Measurements from ENCODE around the gene KLK14.

Gene KLK14

DNA sequence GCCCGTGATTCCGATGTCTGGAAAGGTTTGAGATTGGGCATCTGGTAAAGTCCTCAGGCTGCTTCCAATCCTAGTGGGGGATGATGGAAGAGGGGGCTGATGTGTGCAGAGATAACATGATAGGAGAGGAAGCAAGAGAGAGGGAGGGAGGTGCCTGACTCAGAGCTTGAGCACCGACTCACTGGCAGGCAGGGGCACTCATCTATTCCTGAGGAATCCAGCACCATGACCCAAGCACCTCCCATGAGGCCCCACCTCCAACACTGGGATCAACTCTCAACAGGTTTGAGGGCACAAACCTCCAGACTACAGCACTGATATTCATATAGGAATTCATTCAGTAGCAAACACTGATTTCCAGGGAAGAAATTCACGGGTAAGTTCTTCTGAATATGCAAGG, 36.4 kb upstream of the KLK14 start:
- Mint-ChIP-seq H3K4me1 (peaks cover 35% of the 10 kb centered on the region), H3K27ac (peak overlapping the region in 1 of 2 donors; percentile 1)

GRCh38 chr19:51116736-51117286, 34.1 kb upstream of the KLK14 start:
- Mint-ChIP-seq H3K4me1 (peaks cover 12% of the 10 kb centered on the region), H3K27ac (no peak overlapping the region)
- ATAC-seq: peak; percentile 61

More for the DNA sequence above, 36.4 kb upstream of the KLK14 start:
- no peak for DNase-seq
- H3K27me3 Mint-ChIP-seq: no peaks in the 10 kb centered on the region
- no peak overlapping the region for H3K4me3 Mint-ChIP-seq
- no peaks in the 10 kb centered on the region for H3K9me3 Mint-ChIP-seq
- ATAC-seq: no peak

DNA sequence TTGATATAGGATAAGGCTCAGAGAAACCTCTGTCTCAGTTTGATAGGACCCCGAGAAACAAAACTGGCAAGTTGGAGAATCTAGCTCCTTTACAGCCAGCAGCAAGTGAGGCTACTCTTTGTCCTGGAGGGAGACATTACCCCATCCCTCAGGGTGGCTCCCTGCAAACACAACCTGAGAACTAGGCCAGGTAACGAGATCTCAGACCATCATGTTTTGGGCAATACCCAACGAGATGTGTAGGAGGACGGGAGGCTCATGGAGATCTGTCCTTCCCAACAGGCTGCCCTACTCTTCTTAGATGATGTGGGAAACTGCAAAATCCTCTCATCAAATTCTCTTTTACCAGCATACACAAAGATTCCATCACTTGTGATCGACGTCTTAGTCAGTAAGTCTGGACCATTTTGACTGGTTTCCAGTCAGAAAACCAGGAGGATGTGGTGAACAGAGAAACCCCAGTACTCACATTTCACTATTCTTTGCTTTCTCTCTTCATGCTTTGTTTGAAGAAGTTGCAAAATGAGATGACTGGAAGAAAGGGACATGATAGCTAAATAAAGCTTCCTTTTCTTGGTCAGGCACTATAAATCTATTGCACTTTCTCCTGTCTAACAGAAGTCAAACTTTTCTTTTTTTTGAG, 31.5 kb upstream of the KLK14 start:
- peak overlapping the region in 1 of 2 donors; percentile 26 for H3K4me3 Mint-ChIP-seq
- H3K27me3 Mint-ChIP-seq: no peaks in the 10 kb centered on the region
- peak overlapping the region in 1 of 2 donors; percentile 44 for H3K27ac Mint-ChIP-seq
- no peaks in the 10 kb centered on the region for H3K4me1 Mint-ChIP-seq
- no peaks in the 10 kb centered on the region for H3K9me3 Mint-ChIP-seq
- ATAC-seq: peak; percentile 96
- peak in 1 of 2 donors; percentile 48 for DNase-seq

More at GRCh38 chr19:51116736-51117286, 34.1 kb upstream of the KLK14 start:
- H3K27me3 Mint-ChIP-seq: no peaks in the 10 kb centered on the region
- no peaks in the 10 kb centered on the region for H3K9me3 Mint-ChIP-seq
- H3K4me3 Mint-ChIP-seq: no peak overlapping the region
- DNase-seq: peak in 1 of 2 donors; percentile 42

DNA sequence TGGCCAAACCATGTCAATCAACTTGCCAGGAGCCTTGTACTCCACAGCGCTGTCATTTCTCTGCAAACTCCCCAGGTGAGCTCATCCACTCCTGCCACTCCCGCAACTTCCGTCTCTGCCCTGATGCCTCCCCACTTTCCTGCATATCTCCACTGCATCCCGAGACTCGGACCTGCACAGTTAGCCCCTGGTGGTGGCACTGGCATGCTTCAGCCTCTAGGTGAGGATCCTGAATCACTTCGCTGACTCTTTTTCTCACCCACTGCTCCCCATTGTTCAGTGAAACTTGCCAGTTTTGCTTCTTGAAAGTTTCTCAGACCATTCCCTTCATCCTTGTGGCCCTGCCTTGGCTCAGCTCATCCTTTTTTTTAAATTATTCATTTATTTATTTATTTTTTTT, 28.9 kb upstream of the KLK14 start:
- peaks cover 21% of the 10 kb centered on the region for H3K4me1 Mint-ChIP-seq
- H3K27ac Mint-ChIP-seq: no peak overlapping the region
- H3K27me3 Mint-ChIP-seq: no peaks in the 10 kb centered on the region
- no peaks in the 10 kb centered on the region for H3K9me3 Mint-ChIP-seq
- ATAC-seq: no peak
- no peak overlapping the region for H3K4me3 Mint-ChIP-seq
- DNase-seq: no peak

- Mint-ChIP-seq H3K4me1 (peaks cover 29% of the 10 kb centered on the region), H3K9me3 (no peaks in the 10 kb centered on the region), H3K27me3 (no peaks in the 10 kb centered on the region), H3K4me3 (no peak overlapping the region), H3K27ac (no peak overlapping the region)
- DNase-seq (no peak), ATAC-seq (no peak)
Measured at GRCh38 chr19:51110666-51110971, 27.9 kb upstream of the KLK14 start.

DNA sequence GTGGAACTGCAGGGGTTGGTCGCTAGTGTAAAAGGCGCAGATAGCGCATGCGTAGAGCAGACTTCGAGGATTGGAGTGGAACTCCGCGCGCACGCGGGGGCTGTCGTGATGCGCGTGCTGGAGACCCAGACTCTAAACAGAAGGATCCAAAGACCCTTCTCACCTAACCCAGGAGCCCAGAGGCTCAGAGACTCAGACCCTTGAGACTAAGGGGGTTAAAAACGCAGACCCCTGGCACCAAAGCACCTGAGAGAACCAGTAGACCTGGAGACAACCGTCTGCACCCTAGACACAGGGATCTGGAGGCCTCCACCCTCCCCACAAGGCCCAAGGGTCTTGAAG, 26.1 kb upstream of the KLK14 start:
- peaks cover 44% of the 10 kb centered on the region for H3K4me1 Mint-ChIP-seq
- H3K9me3 Mint-ChIP-seq: no peaks in the 10 kb centered on the region
- peak overlapping the region; percentile 88 to 96 for H3K4me3 Mint-ChIP-seq
- H3K27me3 Mint-ChIP-seq: no peaks in the 10 kb centered on the region
- H3K27ac Mint-ChIP-seq: peak overlapping the region; percentile 95 to 97
- ATAC-seq (peak; percentile 41), DNase-seq (no peak)

DNA sequence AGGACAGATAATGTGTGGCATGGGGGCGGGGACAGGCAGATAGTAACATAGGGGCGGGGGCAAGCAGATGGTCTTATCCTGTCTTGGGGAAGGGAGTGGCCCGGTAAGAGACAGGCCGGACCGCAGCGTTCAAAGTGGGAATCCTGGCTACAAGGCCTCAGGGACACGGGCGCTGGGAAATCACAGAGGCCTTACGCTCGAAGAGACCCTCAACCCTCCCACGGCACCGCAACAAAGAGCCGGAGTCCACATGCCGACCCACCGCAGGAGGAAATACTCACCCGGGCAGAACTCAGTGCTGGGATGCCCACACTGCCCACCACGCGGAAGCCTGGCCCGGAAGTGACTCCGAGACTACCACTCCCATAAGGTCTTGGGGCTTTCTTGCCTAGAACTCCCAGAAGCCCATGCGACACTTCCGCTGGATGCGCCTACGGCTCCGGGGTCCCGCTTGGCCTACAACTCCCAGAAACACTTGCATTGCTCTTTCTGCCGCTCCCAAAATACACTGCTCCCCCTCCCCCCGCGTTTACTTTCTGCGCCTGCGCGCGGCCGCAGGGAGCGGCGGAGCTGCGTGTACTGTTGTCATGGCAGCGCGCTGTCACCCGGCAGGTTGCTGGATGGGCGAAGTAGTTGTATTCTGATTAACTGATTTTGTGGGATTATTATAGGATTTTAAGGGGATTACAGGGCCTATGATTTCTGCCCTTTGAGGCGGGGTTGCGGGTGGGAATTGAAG, 25.5 kb upstream of the KLK14 start, which contains the start of gene CTU1:
Gene CTU1, minus strand, starts transcription at position 344 of the 739 bp plus-strand sequence. CDS start 3,840 bp downstream, outside the sequence.
- peak within 1 kb of the TSS; percentile 88 to 96 for H3K4me3 Mint-ChIP-seq
- H3K4me1 Mint-ChIP-seq: peaks cover 50% of the 10 kb centered on the region
- DNase-seq: peak; percentile 97 to 99
- peak; percentile 98 for ATAC-seq
- H3K27ac Mint-ChIP-seq: peak within 1 kb of the TSS; percentile 95 to 97
- H3K9me3 Mint-ChIP-seq: no peaks in the 10 kb centered on the region
- H3K27me3 Mint-ChIP-seq: no peaks in the 10 kb centered on the region

- peak; percentile 29 for ATAC-seq
- Mint-ChIP-seq H3K4me1 (peaks cover 51% of the 10 kb centered on the region), H3K27ac (peak overlapping the region; percentile 94 to 95)
Measured at GRCh38 chr19:51107406-51108065, 24.8 kb upstream of the KLK14 start.

GRCh38 chr19:51103926-51104341, 21.2 kb upstream of the KLK14 start:
- peaks cover 61% of the 10 kb centered on the region for H3K4me1 Mint-ChIP-seq
- no peaks in the 10 kb centered on the region for H3K27me3 Mint-ChIP-seq
- ATAC-seq: no peak
- H3K4me3 Mint-ChIP-seq: no peak overlapping the region
- H3K27ac Mint-ChIP-seq: no peak overlapping the region
- DNase-seq: no peak
- no peaks in the 10 kb centered on the region for H3K9me3 Mint-ChIP-seq

More at GRCh38 chr19:51107406-51108065, 24.8 kb upstream of the KLK14 start:
- Mint-ChIP-seq H3K4me3 (peak overlapping the region; percentile 88 to 96), H3K27me3 (no peaks in the 10 kb centered on the region), H3K9me3 (no peaks in the 10 kb centered on the region)
- DNase-seq: peak in 1 of 2 donors; percentile 42

DNA sequence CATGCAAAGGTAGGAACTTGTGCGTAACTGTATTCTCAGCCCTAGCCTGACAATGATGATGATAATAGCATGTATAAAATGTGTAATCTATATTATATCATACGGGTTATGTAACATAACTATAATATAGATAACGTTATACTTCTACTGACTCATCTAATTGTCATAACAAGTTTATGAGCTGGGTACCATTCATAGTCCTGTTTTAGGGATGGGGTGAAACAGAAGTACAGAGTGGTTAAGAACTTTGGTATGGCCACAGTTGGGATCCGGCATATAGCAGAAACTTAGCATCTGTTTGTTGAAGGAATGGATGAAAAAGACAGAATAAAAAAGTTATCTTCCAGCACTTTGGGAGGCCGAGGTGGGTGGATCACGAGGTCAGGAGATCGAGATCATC, 20.3 kb upstream of the KLK14 start:
- Mint-ChIP-seq H3K9me3 (no peaks in the 10 kb centered on the region), H3K27ac (peak overlapping the region in 1 of 2 donors; percentile 91), H3K4me1 (peaks cover 53% of the 10 kb centered on the region)

GRCh38 chr19:51101171-51101865, 18.6 kb upstream of the KLK14 start:
- Mint-ChIP-seq H3K4me1 (peaks cover 55% of the 10 kb centered on the region), H3K4me3 (no peak overlapping the region)

More for the DNA sequence above, 20.3 kb upstream of the KLK14 start:
- no peaks in the 10 kb centered on the region for H3K27me3 Mint-ChIP-seq
- H3K4me3 Mint-ChIP-seq: no peak overlapping the region
- ATAC-seq (no peak), DNase-seq (no peak)

DNA sequence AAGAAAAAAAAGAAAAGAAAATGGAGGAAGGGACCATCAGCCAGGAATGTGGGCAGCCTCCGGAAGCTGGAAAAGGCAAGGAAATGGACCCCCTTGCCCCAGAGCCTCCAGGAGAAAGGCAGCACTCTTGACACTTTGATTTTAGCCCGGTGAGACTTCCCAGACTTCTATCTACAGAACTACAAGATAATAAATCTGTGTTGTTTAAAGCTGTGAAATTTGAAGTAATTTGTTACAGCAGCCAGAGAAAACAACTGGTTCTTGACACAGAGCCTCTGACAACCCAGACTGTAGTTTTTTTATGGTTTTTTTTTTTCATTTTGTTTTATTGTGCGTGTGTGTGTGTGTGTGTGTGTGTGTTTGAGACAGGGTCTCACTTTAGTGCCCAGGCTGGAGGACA, 17.9 kb upstream of the KLK14 start:
- Mint-ChIP-seq H3K4me3 (no peak overlapping the region), H3K27me3 (no peaks in the 10 kb centered on the region), H3K4me1 (peaks cover 48% of the 10 kb centered on the region), H3K9me3 (no peaks in the 10 kb centered on the region), H3K27ac (peak overlapping the region in 1 of 2 donors; percentile 86)
- no peak for DNase-seq
- ATAC-seq: no peak

More at GRCh38 chr19:51101171-51101865, 18.6 kb upstream of the KLK14 start:
- ATAC-seq: no peak
- no peaks in the 10 kb centered on the region for H3K9me3 Mint-ChIP-seq
- DNase-seq: no peak
- H3K27ac Mint-ChIP-seq: no peak overlapping the region
- no peaks in the 10 kb centered on the region for H3K27me3 Mint-ChIP-seq

DNA sequence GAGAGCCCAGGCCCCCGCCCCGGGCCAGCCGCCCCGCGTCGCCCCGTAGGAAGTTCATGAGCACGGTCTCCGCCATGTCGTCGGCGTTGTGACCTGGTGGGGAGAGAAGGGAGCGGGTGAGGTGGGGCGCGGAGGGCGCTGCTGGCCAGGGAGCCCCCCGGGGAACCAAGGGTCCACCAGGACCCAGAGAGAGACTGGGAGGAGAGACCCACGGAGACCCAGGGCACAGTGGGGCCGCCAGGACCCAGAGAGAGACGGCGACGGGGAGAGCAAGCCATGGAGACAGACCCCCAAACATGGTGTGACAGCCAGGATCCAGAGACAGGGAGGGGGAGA, 16.3 kb upstream of the KLK14 start:
- no peak for ATAC-seq
- Mint-ChIP-seq H3K27me3 (no peaks in the 10 kb centered on the region), H3K27ac (no peak overlapping the region), H3K4me3 (peak overlapping the region; percentile 19 to 63), H3K4me1 (peaks cover 41% of the 10 kb centered on the region), H3K9me3 (no peaks in the 10 kb centered on the region)
- DNase-seq: no peak

GRCh38 chr19:51098365-51099046, 15.8 kb upstream of the KLK14 start:
- DNase-seq (no peak), ATAC-seq (peak; percentile 70)
- Mint-ChIP-seq H3K9me3 (no peaks in the 10 kb centered on the region), H3K27me3 (no peaks in the 10 kb centered on the region), H3K27ac (no peak overlapping the region), H3K4me3 (peak overlapping the region in 1 of 2 donors; percentile 63), H3K4me1 (peaks cover 41% of the 10 kb centered on the region)

- ATAC-seq: no peak
- Mint-ChIP-seq H3K4me3 (no peak overlapping the region), H3K27ac (peak overlapping the region in 1 of 2 donors; percentile 29), H3K27me3 (no peaks in the 10 kb centered on the region), H3K4me1 (peaks cover 37% of the 10 kb centered on the region), H3K9me3 (no peaks in the 10 kb centered on the region)
- DNase-seq: no peak
Measured at GRCh38 chr19:51097796-51098195, 15.1 kb upstream of the KLK14 start.
